Stimulated activated CD4-positive, alpha-beta T cell treated with anti-CD3 and anti-CD28 coated beads, Interleukin-2, amount 100 ng/mL, for 48 hours (primary cell): ENCODE data around the gene PPID.
"Not testable (repeated sequence)": the region's sequence is repeated elsewhere in the genome, so short reads cannot be mapped to it uniquely, and the experiment has no call there.

ENCODE experiments used
- DNase-seq, 2 donors: peaks; one replicate each; pipeline ENCODE4 v3.0.0-alpha.2; 2020

The PPID gene

GRCh38 chr4:158722917-158723793 lies at the start of gene PPID:
PPID (minus strand) TSS chr4:158723396; CDS start chr4:158723288, 108 bp downstream.
- peak; percentile 80 to 81 for DNase-seq

GRCh38 chr4:158771776-158772175 lies 48.6 kb upstream of the PPID start:
- DNase-seq: no peak

GRCh38 chr4:158770671-158771070 lies 47.5 kb upstream of the PPID start:
- DNase-seq: no peak

GRCh38 chr4:158769175-158769921 lies 46.2 kb upstream of the PPID start:
- peak; percentile 22 to 33 for DNase-seq

GRCh38 chr4:158768555-158769174 lies 45.5 kb upstream of the PPID start, which contains the start of gene FNIP2:
FNIP2 (plus strand) TSS chr4:158769026; CDS start chr4:158769213, 187 bp downstream.
- DNase-seq: peak; percentile 55

- no peak for DNase-seq
These were observed 44.3 kb upstream of the PPID start for GRCh38 chr4:158767451-158767850.

- DNase-seq: no peak
These were observed 43.3 kb upstream of the PPID start for GRCh38 chr4:158766434-158767044.

GRCh38 chr4:158763462-158763861 lies 40.3 kb upstream of the PPID start:
- no peak for DNase-seq

GRCh38 chr4:158762553-158762952 lies 39.4 kb upstream of the PPID start:
- no peak for DNase-seq

- no peak for DNase-seq
These were observed 37.7 kb upstream of the PPID start for GRCh38 chr4:158760866-158761265.

- not testable (repeated sequence) for DNase-seq
These were observed 36.3 kb upstream of the PPID start for GRCh38 chr4:158759539-158759938.

- no peak for DNase-seq
These were observed 35.5 kb upstream of the PPID start for GRCh38 chr4:158758703-158759102.

- DNase-seq: no peak
These were observed 34.9 kb upstream of the PPID start for GRCh38 chr4:158758142-158758541.

GRCh38 chr4:158756588-158756987 lies 33.4 kb upstream of the PPID start:
- no peak for DNase-seq

- DNase-seq: not testable (repeated sequence)
These were observed 32.6 kb upstream of the PPID start for GRCh38 chr4:158755819-158756218.

GRCh38 chr4:158754385-158755180 lies 31.4 kb upstream of the PPID start:
- no peak for DNase-seq

GRCh38 chr4:158750379-158750778 lies 27.2 kb upstream of the PPID start:
- DNase-seq: no peak

- not testable (repeated sequence) for DNase-seq
These were observed 23.3 kb upstream of the PPID start for GRCh38 chr4:158746537-158746936.

GRCh38 chr4:158741326-158742021 lies 18.3 kb upstream of the PPID start:
- DNase-seq: no peak

- no peak for DNase-seq
These were observed 16.4 kb upstream of the PPID start for GRCh38 chr4:158739600-158739999.

- DNase-seq: no peak
These were observed 15.7 kb upstream of the PPID start for GRCh38 chr4:158738866-158739265.
